Testis (tissue), 2 donors: ENCODE data around the gene FAM107B.

ENCODE experiments used
- POLR2A ChIP-seq: fragments of 450-650 bp; IDR thresholded peaks from one replicate; pipeline ENCODE4 v1.6.1; 2017; ENCODE audit warnings: antibody characterized with exemption, mild to moderate bottlenecking, moderate library complexity
- TF ChIP-seq, protein P1 (sequence below), 3 experiments: fragments of 450-650 bp in 2 of 3; fragments of 200-600 bp in 1 of 3; sonication (generic) in 1 of 3; IDR thresholded peaks; one replicate each; pipeline ENCODE4 v1.5.1; 2016 to 2019; ENCODE audit warnings: antibody characterized with exemption in 3 of 3, mild to moderate bottlenecking in 2 of 3, moderate library complexity in 1 of 3

DNA sequence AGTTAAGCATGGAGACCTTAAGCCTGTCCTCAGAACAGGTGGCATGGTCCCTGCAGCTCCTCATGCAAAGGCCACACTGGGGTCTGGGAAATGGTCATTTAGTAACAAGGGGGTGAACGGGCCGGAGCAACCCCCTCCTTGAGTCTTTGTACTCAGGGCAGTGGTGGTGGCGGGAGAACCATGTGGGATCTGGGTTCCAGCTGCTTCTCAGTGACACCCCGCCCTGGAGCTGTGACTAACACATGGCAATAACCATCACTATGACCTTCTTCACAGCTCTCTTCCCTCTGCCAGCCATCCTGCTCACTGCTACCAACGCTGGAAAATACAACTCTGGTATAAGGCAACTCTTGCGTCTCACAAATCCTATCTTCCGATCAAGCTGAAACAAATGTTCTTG, 240.5 kb downstream of the FAM107B start:
- TF ChIP-seq, protein P1, sequence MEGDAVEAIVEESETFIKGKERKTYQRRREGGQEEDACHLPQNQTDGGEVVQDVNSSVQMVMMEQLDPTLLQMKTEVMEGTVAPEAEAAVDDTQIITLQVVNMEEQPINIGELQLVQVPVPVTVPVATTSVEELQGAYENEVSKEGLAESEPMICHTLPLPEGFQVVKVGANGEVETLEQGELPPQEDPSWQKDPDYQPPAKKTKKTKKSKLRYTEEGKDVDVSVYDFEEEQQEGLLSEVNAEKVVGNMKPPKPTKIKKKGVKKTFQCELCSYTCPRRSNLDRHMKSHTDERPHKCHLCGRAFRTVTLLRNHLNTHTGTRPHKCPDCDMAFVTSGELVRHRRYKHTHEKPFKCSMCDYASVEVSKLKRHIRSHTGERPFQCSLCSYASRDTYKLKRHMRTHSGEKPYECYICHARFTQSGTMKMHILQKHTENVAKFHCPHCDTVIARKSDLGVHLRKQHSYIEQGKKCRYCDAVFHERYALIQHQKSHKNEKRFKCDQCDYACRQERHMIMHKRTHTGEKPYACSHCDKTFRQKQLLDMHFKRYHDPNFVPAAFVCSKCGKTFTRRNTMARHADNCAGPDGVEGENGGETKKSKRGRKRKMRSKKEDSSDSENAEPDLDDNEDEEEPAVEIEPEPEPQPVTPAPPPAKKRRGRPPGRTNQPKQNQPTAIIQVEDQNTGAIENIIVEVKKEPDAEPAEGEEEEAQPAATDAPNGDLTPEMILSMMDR (IDR thresholded peaks at IDR 0.05) = no peak
- no peak for TF ChIP-seq POLR2A
